Sigmoid colon (tissue), 7 donors: ENCODE results near the gene STPG1. TPM values are rescaled to one million over a fixed set of nuclear protein-coding genes. Genes with fewer than 3 reads are reported as not detected.

Source experiments
- DNase-seq: peaks from one replicate; pipeline ENCODE4 v3.0.0-alpha.2; 2019
- H3K27ac ChIP-seq, 4 donors: fragments of 200-600 bp; sonication (generic); one replicate each; pipeline ENCODE4 v1.5.1; 2016 to 2019; ENCODE audit warnings: mild to moderate bottlenecking in 1 of 4
- H3K27me3 ChIP-seq, 3 donors: fragments of 200-600 bp; sonication (generic); one replicate each; pipeline ENCODE4 v1.5.1; 2019; ENCODE audit warnings: mild to moderate bottlenecking in 1 of 3
- H3K36me3 ChIP-seq, 4 donors: fragments of 200-600 bp; sonication (generic); one replicate each; pipeline ENCODE4 v1.5.1; 2016 to 2019
- H3K4me1 ChIP-seq, 4 donors: fragments of 200-600 bp; sonication (generic); one replicate each; pipeline ENCODE4 v1.5.1; 2017 to 2019
- H3K4me3 ChIP-seq, 4 donors: fragments of 200-600 bp; sonication (generic); one replicate each; pipeline ENCODE4 v1.5.1; 2017 to 2019; ENCODE audit warnings: mild to moderate bottlenecking in 2 of 4, moderate library complexity in 1 of 4
- H3K9me3 ChIP-seq, 4 donors: fragments of 200-600 bp in 3 of 4; sonication (generic) in 3 of 4; one replicate each; pipeline versions ENCODE4 v1.5.1 to v1.6.1; 2013 to 2019
- EP300 ChIP-seq, 4 donors: sonication (generic); formaldehyde crosslinking; IDR thresholded peaks; one replicate each; pipeline ENCODE4 v1.6.1; 2017; ENCODE audit warnings: antibody characterized with exemption in 4 of 4
- POLR2A ChIP-seq, 2 donors: fragments of 450-650 bp; IDR thresholded peaks; one replicate each; pipeline ENCODE4 v1.6.1; 2016; ENCODE audit warnings: antibody characterized with exemption in 2 of 2, mild to moderate bottlenecking in 2 of 2, moderate library complexity in 2 of 2
- POLR2AphosphoS5 ChIP-seq, 4 donors: sonication (generic); formaldehyde crosslinking; IDR thresholded peaks; one replicate each; pipeline ENCODE4 v1.6.1; 2017; ENCODE audit warnings: antibody characterized with exemption in 4 of 4
- WGBS, 2 donors: extraction: QIAGEN DNeasy Blood & Tissue Kit; methylation state at CpG; one replicate each; pipeline ENCODE4 v1.1.7; 2013; 5-methylcytosine and 5-hydroxymethylcytosine counted together
- intact Hi-C: fragments of 100-400 bp; cut with DNase I; formaldehyde crosslinking; loops from one replicate; pipeline ENCODE4 v1.15.1; 2023
- polyA plus RNA-seq, 3 donors: library from polyadenylated mRNA; stranded (reverse); fragments of 200-250 nt; gene quantifications; one replicate each; pipeline ENCODE4 v1.2.3, GENCODE V29; 2013
- total RNA-seq, 4 donors: library from RNA; depleted of rRNA; stranded (reverse); fragments of >200 nt; gene quantifications; one replicate each; pipeline ENCODE4 v1.1.0, GENCODE V29; 2016
- TF ChIP-seq, protein P1 (sequence below), 4 experiments: fragments of 450-650 bp in 3 of 4; fragments of 200-600 bp in 1 of 4; IDR thresholded peaks; one replicate each; pipeline ENCODE4 v1.5.1; 2016 to 2019; ENCODE audit warnings: antibody characterized with exemption in 4 of 4, mild to moderate bottlenecking in 3 of 4, moderate library complexity in 2 of 4
- donor health status: healthy with polysubstance abuse.
- donor health status: Bipolar disorder and iron deficiency.
- donor health status: healthy.

Gene STPG1
- total and polyA plus RNA-seq, 7 donors = 2.3 to 12.7 (median 4.6) TPM

DNA sequence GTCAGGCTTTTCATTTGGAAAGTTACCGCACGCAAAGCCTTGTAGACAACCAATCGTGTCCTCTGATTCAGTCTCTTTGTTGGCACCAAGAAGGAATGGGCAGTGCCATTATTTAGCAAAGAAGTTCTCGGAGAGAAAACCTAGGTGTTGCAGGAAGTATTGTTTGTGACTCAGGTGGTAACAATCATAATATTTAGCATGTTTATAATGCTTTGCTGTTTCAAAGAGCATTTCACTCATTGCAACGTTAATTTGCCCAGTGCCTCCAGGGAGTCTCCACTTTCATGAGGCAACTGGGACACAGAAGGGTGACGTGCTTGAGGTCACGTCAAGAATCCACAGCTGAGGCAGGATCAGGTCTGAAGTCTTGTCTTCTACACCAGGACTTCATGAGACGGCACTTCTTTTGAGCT, 31.4 kb downstream of the STPG1 start:
- TF ChIP-seq POLR2A (IDR thresholded peaks at IDR 0.05) = no peak
- TF ChIP-seq, protein P1, sequence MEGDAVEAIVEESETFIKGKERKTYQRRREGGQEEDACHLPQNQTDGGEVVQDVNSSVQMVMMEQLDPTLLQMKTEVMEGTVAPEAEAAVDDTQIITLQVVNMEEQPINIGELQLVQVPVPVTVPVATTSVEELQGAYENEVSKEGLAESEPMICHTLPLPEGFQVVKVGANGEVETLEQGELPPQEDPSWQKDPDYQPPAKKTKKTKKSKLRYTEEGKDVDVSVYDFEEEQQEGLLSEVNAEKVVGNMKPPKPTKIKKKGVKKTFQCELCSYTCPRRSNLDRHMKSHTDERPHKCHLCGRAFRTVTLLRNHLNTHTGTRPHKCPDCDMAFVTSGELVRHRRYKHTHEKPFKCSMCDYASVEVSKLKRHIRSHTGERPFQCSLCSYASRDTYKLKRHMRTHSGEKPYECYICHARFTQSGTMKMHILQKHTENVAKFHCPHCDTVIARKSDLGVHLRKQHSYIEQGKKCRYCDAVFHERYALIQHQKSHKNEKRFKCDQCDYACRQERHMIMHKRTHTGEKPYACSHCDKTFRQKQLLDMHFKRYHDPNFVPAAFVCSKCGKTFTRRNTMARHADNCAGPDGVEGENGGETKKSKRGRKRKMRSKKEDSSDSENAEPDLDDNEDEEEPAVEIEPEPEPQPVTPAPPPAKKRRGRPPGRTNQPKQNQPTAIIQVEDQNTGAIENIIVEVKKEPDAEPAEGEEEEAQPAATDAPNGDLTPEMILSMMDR (IDR thresholded peaks at IDR 0.05) = no peak
- TF ChIP-seq EP300 (IDR thresholded peaks at IDR 0.05) = no peak
- no peak for TF ChIP-seq POLR2AphosphoS5 (IDR thresholded peaks at IDR 0.05)
- H3K27me3 ChIP-seq = no peaks in the 10 kb centered on the region
- H3K4me1 ChIP-seq = no peaks in the 10 kb centered on the region
- H3K4me3 ChIP-seq = no peak overlapping the region
- DNase-seq = no peak
- peaks cover 0 to 37% (median 5%) of the 10 kb centered on the region in 4 donors for H3K36me3 ChIP-seq
- WGBS, 2 donors = 80 to 85% methylated on average over 8 of the region's 8 CpGs
- H3K9me3 ChIP-seq = no peaks in the 10 kb centered on the region
- intact Hi-C loops = no loop called here
- no peak overlapping the region for H3K27ac ChIP-seq

DNA sequence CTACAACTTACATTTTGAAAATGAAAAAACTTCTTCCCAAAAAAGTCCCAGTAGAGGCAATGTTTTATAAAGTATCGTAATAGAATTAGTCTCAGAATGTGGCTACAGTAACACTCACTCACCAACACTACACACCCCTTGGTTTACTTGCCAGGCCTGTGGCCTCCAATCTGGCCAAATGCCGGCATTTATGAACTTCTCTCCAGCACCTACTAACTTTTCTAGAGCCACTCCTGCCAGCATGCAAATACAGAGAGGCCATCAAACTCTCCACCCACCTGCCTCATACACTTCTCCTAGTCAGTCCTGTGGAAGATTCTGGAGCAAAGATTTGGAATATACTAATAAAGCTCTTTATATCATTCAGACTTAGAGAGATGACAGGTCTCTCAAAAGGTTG, 32.3 kb downstream of the STPG1 start:
- Histone ChIP-seq H3K27me3 (no peaks in the 10 kb centered on the region), H3K4me1 (no peaks in the 10 kb centered on the region), H3K27ac (no peak overlapping the region), H3K4me3 (no peak overlapping the region), H3K9me3 (no peaks in the 10 kb centered on the region), H3K36me3 (peaks cover 0 to 37% (median 5%) of the 10 kb centered on the region in 4 donors)
- 43 to 79% methylated on average over 2 of the region's 2 CpGs for WGBS, 2 donors
- intact Hi-C loops = no loop called here
- no peak for DNase-seq
- no peak for TF ChIP-seq EP300 (IDR thresholded peaks at IDR 0.05)

DNA sequence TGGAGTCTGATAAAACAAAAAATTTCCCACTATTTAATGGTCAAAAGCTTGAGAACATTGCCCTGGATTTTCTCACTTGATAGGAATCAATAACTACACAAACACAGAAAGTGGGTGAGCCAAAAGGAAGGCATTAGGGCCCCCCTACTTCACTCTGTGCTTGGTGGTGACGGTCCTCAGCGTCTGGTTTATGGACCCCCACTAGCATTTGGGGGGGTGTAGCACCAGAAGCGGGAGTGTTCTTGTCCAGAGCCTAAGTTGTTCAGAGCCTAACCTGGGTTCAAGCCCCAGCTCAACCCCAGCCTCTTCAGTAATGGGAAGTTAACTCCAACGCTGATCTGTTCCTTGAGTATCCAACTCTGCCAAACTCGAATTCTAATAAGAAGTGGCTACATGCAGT, 33.1 kb downstream of the STPG1 start:
- Histone ChIP-seq H3K27me3 (no peaks in the 10 kb centered on the region), H3K36me3 (peaks cover 0 to 38% (median 5%) of the 10 kb centered on the region in 4 donors), H3K4me3 (no peak overlapping the region), H3K4me1 (no peaks in the 10 kb centered on the region), H3K9me3 (no peaks in the 10 kb centered on the region), H3K27ac (no peak overlapping the region)
- no peak for DNase-seq
- WGBS, 2 donors = 93 to 97% methylated on average over 5 of the region's 5 CpGs
- TF ChIP-seq EP300 (IDR thresholded peaks at IDR 0.05) (no peak), POLR2A (IDR thresholded peaks at IDR 0.05) (no peak), POLR2AphosphoS5 (IDR thresholded peaks at IDR 0.05) (no peak)
- TF ChIP-seq, protein P1 (IDR thresholded peaks at IDR 0.05) = no peak
- intact Hi-C loops = no loop called here

DNA sequence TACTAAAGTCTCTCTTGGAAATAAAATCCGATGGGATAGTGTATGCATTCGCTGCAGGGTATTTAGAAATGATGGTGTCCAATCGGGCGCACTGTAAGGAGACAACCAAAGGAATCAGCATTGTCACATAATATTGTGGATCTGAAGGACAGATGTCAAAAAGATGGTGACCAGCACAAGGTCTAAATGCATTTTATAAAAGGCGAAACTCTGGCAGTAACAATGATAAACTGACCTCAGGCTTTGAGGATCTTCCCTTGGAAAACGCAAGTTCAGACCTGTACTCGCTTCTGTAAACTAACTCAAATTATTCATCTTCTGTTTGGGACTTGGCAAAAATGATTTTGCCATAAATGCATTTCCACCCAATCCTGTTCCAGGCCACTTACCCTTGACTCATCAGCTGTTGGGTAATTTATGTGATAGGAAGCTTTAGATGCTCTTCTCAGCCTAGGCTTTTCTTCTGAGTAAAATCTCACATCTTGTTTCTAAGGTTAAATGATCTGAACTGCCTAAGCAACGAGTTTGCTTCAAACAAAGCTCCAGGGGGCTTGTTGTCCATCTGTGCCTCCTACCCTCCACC, 33.8 kb downstream of the STPG1 start:
- intact Hi-C loops = no loop called here
- TF ChIP-seq, protein P1 (IDR thresholded peaks at IDR 0.05) = no peak
- TF ChIP-seq EP300 (IDR thresholded peaks at IDR 0.05) (no peak), POLR2A (IDR thresholded peaks at IDR 0.05) (no peak), POLR2AphosphoS5 (IDR thresholded peaks at IDR 0.05) (no peak)
- Histone ChIP-seq H3K36me3 (peaks cover 0 to 44% (median 5%) of the 10 kb centered on the region in 4 donors), H3K4me3 (no peak overlapping the region), H3K9me3 (no peaks in the 10 kb centered on the region), H3K27me3 (no peaks in the 10 kb centered on the region), H3K4me1 (no peaks in the 10 kb centered on the region), H3K27ac (no peak overlapping the region)
- no peak for DNase-seq
- 88 to 89% methylated on average over 8 of the region's 8 CpGs for WGBS, 2 donors

DNA sequence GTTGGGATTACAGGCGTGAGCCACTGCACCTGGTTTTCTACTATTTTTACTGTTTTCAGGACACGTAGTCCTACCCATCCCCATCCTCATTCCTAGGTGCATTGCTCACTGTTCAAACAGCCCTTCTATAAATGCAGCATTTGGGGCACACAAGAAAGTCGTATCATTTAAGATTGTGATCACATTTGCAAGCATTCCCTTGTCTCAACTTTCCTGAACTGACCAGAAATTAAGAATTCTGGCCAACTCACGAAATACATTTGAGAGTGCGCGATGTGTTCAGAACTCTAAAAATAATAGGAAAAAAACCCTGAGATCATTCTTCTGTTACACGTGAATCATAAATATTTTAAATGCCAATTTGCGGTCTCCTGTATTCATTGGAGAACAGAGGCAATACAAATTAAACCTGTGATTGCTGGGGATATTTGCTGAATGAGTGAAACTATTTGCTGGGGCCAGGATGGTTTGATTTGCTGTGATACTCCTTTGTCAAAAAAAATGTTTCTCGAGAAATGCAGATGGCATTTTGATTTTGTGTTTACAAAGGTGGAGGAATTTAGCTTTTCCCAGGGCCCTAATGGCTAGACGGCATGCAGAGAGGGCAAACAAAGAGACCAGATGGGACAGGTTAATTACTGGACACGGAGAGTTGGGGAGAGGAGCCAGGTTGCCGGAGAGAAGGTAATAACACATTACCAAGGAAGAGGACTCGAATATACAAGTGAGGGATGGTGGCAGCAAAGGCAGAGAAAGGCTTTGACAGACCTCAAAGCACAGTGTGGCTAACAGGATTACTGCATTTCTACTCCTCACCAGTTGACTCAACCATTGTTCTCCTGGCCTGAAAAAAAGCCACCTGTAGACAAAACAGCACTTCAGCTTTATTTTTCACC, 38.4 kb downstream of the STPG1 start:
- Histone ChIP-seq H3K27me3 (no peaks in the 10 kb centered on the region), H3K27ac (no peak overlapping the region), H3K4me1 (no peaks in the 10 kb centered on the region), H3K36me3 (peaks cover 0 to 36% (median 5%) of the 10 kb centered on the region in 4 donors), H3K9me3 (no peaks in the 10 kb centered on the region), H3K4me3 (no peak overlapping the region)
- WGBS, 2 donors = 58 to 75% methylated on average over 13 of the region's 13 CpGs
- DNase-seq = no peak
- intact Hi-C loops = no loop called here
- TF ChIP-seq POLR2A (IDR thresholded peaks at IDR 0.05) = no peak
- TF ChIP-seq, protein P1 (IDR thresholded peaks at IDR 0.05) = no peak
- no peak for TF ChIP-seq POLR2AphosphoS5 (IDR thresholded peaks at IDR 0.05)
- TF ChIP-seq EP300 (IDR thresholded peaks at IDR 0.05) = no peak
